H4 (cell line): ENCODE measurements around the gene ITPA. TPM values are rescaled to one million over a fixed set of nuclear protein-coding genes. Genes with fewer than 3 reads are reported as not detected.
"Not testable (repeated sequence)": the region's sequence is repeated elsewhere in the genome, so short reads cannot be mapped to it uniquely, and the experiment has no call there.

Source experiments
- DNase-seq: peaks from one replicate; pipeline ENCODE4 v3.0.0-alpha.2; 2015; ENCODE audit warnings: low spot score
- total RNA-seq: library from RNA; depleted of rRNA; stranded (reverse); fragments of >200 nt; shearing (Covaris generic); gene quantifications from 2 replicates; pipeline ENCODE4 v1.2.3, GENCODE V29; 2014

Gene ITPA
- total RNA-seq, 1 experiment from 2014 or later: 55.6 TPM

DNA sequence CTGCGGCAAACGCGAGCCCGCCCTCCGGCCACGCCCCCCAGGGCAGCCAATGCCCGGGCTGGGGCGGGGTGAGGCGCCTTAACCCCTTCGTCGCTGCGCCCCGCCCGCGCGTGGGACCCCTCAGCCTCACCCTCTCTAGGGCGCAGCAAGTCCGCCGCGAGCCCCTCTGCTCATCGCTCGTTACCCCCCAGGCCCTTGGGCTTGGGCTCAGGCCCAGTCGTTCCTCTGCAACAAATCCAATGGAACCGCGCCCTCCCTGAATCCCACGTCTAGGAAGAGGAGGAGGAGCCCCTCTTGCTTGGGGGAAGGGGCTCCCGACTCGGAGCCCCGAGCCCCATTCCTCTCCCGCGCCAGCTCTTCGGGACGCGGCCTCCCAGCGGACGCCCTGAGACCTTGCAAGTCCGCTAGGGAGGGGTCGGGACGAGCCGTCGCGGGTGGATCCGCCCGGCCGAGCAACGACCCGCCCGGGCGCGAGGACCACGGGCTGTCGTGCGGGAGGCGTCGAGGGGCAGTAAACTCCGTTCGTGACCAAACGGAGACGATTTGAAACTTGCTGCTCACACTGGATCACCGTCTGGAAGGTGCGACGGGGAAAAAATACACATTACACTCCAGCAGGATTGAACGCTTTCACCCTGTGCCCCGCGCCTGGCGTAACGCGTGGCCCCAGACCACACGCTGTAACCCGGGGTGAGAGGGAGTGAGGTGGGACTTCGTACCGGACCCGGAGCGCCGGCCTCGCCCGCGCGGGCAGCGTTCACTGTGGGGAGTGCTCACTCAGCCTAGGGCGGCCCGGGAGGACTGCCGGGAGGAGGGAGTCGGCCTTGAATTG, 35.5 kb upstream of the ITPA start:
- DNase-seq: peak; percentile 59

- DNase-seq: no peak
These were observed 34.6 kb upstream of the ITPA start for GRCh38 chr20:3174442-3175261.

DNA sequence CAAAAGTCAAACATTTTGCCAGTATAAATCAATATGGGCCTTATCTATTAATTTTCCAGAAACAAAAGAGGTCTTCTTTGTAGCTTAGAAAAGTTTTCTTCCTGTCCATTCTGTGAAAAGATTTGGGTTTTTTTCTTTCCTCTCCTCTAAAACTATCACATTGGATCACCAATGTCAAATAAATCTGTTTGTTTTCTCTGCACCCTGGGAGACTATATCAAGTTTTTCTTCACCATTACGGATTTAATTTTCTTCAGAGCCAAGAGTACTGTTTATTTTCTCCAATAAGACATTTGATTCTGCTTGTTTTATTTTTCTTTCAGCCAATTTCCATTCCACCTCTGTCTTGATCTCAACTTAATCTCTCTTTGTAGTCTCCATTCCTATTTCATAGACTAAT, 34.0 kb upstream of the ITPA start:
- no peak for DNase-seq

DNA sequence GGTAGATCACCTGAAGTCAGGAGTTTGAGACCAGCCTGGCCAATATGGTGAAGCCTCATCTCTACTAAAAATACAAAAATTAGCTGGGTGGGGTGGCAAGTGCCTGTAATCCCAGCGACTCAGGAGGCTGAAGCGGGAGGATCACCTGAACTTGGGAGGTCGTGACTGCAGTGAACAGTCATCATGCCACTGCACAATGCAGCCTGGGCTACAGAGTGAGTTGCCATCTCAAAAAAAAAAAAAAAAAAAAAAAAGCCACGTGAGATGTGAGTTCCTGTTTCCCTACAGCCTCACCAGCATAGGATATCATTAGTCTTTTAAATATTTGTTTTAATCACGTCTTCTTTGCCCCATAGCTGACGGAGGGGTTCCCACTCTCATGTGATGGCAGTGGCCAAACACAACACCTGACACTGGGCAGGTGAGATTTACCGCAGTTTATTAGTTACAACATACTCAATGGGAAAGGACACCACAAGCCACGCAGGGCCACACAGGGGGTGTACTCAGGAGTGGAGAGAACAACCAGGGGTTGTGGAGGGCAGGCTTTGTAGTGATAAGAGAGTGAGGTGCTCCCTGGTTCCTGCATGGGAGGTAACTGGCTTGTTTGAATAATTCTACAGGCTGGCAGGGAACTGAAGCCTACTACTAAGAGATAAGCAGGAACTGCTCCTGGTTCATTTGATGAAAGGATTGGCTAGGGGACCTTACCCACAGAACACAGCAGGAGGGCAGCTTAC, 31.4 kb upstream of the ITPA start:
- no peak for DNase-seq

GRCh38 chr20:3180319-3180718, 29.0 kb upstream of the ITPA start:
- no peak for DNase-seq

- DNase-seq: no peak
These were observed 28.0 kb upstream of the ITPA start for GRCh38 chr20:3181270-3181669.

DNA sequence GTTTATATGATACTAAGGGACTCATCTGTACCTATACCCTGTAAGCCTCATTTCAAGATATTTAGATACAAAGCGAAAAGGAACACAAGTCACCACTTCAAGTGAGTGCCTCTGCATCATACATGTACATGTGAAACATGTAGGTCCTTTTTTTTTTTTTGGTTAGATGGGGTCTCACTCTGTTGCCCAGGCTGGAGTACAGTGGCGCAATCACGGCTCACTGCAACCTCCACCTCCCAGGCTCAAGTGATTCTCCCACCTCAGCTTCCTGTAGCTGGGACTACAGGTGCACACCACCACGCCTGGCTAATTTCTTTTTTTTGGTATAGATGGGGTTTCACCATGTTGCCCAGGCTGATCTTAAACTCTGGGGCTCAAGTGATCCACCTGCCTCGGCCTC, 26.9 kb upstream of the ITPA start:
- not testable (repeated sequence) for DNase-seq

GRCh38 chr20:3183896-3184612, 25.2 kb upstream of the ITPA start:
- DNase-seq: no peak

DNA sequence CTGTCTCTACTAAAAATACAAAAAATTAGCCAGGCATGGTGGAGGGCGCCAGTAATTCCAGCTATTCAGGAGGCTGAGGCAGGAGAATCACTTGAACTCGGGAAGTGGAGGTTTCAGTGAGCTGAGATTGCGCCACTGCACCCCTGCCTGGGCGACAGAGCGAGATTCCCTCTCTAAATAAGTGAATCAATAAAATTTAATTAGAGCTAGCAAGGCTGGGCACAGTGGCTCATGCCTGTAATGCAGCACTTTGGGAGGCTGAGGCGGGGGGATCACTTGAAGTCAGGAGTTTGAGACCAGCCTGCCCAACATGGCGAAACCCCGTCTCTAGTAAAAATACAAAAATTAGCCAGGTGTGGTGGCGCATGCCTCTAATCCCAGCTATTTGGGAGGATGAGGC, 21.4 kb upstream of the ITPA start:
- DNase-seq: not testable (repeated sequence)

DNA sequence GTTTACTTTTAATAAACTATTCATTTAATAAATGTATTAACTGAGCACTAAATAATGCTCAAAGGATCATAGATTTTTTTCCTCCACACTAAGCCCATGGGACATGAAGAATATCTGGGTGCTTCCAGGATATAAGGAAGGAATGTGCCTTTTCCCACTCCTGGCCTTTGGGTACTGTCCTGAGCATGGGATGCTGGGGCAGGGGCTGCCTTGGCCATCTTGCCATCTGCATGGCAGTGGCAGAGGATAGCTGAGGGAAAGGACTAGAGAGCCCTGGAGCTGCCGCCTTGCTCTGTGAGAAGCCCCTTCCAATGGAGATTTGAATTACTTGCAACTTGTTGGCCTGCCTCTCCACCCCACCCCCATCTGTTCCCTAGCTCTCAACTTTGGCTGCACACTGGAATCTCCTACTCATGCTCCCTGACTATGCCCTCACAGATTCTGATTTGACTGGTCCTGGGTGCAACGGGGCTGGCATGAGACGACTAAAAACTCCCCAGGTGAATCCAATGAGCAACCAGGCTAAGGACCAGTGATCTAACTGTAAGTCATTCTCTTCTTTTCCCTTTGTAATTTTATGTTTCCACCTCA, 20.4 kb upstream of the ITPA start:
- no peak for DNase-seq

- DNase-seq: no peak
These were observed 19.7 kb upstream of the ITPA start for GRCh38 chr20:3189561-3190131.

DNA sequence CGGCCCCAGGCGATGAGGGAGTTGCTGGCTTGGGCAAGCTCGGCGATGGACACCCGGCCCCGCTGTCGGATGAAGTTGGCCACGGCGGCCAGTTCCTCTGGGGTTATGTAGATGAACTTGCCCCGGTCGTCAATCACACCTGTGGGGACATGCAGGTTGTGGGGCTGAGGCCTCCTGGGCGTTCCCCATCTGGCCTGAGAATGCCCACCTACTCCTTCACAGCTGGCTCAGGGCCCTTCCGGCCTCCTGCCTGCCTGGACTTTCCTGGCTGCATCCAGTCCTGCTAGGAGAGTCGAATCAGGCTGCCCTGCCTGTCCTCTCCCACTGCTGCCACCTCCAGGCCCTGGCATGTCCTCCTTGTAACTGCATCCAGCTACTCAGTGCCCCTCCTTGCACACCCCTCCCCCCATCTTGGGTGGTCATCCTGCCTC, 18.6 kb upstream of the ITPA start:
- DNase-seq: no peak

DNA sequence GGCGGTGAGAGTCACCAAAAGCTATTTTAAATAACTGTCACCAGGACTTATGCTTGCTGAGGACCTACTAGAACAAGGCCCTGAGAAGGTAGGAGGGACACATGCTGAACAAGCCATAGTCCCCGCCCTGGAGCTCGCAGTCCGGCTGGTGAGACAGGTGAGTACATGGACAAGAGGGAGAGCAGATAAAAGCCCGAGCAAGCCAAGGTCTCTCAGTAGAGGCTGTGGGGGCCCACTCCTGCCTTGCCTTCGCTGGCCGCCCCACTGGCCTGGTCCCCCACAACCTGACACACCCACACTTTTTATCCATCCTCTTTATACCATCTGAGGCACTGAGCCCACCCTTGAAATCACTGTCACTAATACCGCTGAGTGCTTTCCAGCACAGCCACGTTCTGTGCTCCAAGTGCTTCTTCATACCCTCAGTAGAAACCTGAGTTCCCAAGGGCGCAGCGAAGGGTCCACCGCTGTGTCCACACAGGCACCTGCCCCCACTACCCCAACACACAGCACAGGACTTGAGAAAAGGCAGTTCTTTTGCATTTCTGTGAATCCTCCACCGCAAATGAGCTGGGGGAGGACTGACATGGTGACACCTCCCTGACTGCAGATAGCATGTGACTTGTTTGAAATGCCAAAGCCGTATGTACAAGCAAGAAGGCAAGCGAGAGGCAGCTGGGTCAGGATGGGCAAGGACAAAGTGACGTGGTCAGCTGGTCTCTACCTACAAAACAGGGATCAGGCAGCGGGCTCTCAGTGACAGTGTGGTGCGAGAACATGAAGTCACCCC, 16.9 kb upstream of the ITPA start:
- no peak for DNase-seq

DNA sequence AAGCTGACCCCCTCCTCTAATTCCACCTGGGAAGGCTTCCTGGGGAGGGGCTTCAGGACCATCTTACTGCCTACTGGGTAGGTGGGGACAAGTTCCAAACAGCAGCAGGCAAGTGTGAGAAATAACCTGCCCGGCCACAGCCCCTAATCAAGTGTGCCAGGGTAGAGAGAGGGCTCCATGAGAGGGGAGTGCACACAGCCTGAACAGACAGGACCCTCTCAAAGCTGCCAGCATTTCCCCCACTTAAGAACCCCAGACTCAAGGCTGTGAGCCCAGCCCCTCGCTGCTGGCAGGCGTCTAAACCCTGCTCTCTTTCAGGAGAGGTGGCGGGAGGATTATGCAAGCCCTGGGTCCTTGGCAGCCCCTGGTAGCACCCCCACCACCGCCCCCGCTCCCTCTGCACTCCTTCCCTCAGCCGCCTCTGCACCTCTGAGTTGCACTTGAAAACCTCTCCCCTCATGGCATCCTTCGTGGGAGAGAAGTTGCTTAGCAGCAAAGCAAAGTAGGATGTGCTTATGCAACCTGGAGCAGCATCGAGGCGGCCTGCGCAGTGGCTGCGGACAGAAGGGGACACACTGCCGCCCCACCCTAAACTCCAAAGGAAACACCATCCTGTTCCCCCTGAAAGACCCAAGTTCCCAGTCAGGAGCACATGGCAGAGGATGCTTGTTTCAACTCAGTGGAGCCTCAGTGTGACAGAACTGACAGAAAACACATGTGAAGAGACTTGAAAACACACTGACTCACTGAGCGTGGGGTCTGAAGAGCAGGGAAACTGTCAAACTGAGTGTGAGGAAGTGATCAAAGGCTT, 15.3 kb upstream of the ITPA start:
- no peak for DNase-seq

DNA sequence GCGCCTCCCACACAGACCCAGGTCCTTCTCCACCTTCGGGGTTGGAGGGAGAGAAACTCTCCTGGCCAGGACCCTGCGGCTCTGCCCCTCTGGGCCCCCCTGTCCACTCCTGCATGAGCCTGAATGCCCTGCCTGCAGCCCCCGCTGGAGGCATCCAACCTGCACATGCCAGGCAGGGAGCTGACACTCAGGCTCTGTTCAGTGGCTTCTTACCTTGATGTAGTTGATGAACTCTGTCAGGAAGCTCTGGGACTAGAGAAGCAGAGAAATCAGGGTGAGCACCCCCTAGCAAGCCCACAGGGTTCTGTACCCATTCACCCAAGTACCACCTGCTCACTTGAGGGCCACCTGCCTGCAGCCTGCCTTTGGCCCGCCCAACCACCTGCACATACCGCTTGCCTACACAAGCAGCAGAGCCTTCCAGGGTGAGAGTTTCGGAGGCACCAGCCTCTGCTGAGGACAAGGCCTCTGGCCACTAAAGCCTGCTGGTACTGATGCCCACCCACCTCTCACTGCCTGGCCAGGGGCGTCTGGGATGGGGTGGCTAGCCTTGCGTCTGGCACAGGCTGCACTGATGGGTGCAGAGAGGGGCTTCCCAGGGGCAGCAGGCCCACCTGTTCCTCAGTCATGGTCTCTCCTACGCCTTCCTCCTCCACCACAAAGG, 14.5 kb upstream of the ITPA start:
- no peak for DNase-seq

DNA sequence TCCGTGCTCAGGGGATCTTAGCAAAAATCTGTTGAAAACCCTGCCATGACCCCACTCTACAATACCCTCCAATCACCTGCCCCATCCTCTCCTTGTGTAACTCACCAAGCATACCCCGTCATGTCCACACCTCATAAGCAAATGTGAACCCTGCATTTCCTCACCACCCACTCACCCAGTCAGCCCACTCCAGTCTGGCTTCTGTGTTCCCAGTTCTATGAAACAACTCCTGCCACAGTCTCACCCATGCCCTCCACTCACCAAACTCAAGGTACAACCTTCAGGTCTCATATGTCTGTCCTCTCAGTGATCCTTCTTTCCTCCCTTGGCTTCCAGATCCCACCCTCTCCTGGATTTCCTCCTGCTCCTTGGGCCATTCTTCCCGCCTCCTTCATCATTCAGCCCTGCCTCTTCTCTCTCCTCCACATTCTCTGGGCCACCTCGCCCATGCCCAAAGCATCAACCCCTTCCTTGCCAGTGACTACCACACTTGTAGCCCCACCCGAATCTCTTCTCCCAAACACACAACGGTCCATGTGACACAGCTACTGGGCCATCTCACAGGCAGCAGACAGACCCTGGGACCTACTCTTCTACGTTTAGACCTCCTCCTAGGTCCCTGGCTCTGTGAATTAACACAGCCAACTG, 13.6 kb upstream of the ITPA start:
- DNase-seq: no peak

DNA sequence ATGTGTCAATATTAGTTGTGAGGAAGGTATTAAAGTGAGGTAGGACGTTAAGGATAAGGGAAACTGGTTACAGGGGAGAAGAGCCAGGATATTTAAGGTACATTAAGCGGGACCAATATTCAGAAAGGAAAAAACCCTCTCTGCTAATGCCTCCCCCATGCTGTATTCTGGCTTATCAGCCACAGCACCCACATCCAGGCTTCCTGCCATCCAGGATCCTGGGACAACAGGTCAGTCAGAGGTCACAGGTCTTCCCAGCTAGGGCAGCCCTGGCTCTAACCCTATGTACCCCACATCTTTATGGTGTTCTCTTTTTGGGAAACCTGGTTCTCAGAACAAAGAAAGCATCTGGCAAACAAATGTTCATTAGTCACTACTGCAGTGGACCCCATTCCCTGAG, 10.1 kb upstream of the ITPA start:
- DNase-seq: no peak
